ENCODE measurements around the gene TPP2.

Gene TPP2

GRCh38 chr13:102648046-102648445 is 51.3 kb downstream of the TPP2 start:
- no peaks in the 10 kb centered on the region for H3F3A ChIP-seq (ENCODE audit: insufficient read depth, low read length)
- H3K9me2 ChIP-seq (ENCODE audit: low read depth, low read length): no peaks in the 10 kb centered on the region
- no peak overlapping the region for H3K4me2 ChIP-seq (ENCODE audit: low read length)
- no peaks in the 10 kb centered on the region for H3K4me1 ChIP-seq (ENCODE audit: insufficient read depth, low read length, severe bottlenecking)
- no peak overlapping the region for H3K27ac ChIP-seq (ENCODE audit: low read depth, low read length, poor library complexity, severe bottlenecking)
- H3K9me3 ChIP-seq (ENCODE audit: low read length): no peaks in the 10 kb centered on the region
- no peaks in the 10 kb centered on the region for H3K79me2 ChIP-seq (ENCODE audit: insufficient read depth, low read length)
- no peak overlapping the region for H3K4me3 ChIP-seq (ENCODE audit: low read depth, low read length, poor library complexity, severe bottlenecking)
- no peak overlapping the region for H3K9ac ChIP-seq (ENCODE audit: low read length)
- TF ChIP-seq, protein P1, sequence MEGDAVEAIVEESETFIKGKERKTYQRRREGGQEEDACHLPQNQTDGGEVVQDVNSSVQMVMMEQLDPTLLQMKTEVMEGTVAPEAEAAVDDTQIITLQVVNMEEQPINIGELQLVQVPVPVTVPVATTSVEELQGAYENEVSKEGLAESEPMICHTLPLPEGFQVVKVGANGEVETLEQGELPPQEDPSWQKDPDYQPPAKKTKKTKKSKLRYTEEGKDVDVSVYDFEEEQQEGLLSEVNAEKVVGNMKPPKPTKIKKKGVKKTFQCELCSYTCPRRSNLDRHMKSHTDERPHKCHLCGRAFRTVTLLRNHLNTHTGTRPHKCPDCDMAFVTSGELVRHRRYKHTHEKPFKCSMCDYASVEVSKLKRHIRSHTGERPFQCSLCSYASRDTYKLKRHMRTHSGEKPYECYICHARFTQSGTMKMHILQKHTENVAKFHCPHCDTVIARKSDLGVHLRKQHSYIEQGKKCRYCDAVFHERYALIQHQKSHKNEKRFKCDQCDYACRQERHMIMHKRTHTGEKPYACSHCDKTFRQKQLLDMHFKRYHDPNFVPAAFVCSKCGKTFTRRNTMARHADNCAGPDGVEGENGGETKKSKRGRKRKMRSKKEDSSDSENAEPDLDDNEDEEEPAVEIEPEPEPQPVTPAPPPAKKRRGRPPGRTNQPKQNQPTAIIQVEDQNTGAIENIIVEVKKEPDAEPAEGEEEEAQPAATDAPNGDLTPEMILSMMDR (IDR thresholded peaks at IDR 0.05; ENCODE audit: low read length): no peak
- TF ChIP-seq EZH2 (IDR thresholded peaks at IDR 0.05; ENCODE audit: borderline replicate concordance, low read length): no peak
- H4K20me1 ChIP-seq (ENCODE audit: insufficient read depth, low read length): no peaks in the 10 kb centered on the region
- no peaks in the 10 kb centered on the region for H3K27me3 ChIP-seq (ENCODE audit: insufficient read depth, low read length)
- H2AFZ ChIP-seq (ENCODE audit: low read length): no peak overlapping the region
- peaks cover 92% of the 10 kb centered on the region for H3K36me3 ChIP-seq (ENCODE audit: insufficient read depth, low read length)

DNA sequence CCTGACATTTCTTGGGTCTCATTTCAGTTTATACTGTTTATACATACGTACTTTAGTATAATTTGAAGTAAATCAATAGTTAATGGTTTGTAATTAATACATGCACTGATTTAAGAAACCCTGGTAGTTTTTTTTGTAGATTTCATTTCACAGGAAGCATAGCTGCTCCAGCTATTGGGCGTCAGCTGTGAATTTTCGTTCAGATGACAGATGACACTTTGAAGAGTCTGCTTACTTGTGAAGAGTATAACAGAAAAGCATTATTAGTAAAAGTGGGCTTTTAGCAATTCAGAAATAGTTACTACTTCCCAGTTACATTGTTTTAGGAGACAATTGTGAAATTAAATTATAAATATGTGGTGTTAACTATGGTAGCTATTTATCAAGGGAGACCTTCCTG is 53.7 kb downstream of the TPP2 start:
- H3K9me2 ChIP-seq (ENCODE audit: low read depth, low read length): no peaks in the 10 kb centered on the region
- no peak overlapping the region for H3K4me3 ChIP-seq (ENCODE audit: low read depth, low read length, poor library complexity, severe bottlenecking)
- no peaks in the 10 kb centered on the region for H3F3A ChIP-seq (ENCODE audit: insufficient read depth, low read length)
- no peaks in the 10 kb centered on the region for H3K9me3 ChIP-seq (ENCODE audit: low read length)
- H2AFZ ChIP-seq (ENCODE audit: low read length): no peak overlapping the region
- H3K4me1 ChIP-seq (ENCODE audit: insufficient read depth, low read length, severe bottlenecking): no peaks in the 10 kb centered on the region
- TF ChIP-seq EZH2 (IDR thresholded peaks at IDR 0.05; ENCODE audit: borderline replicate concordance, low read length): no peak
- TF ChIP-seq, protein P1 (IDR thresholded peaks at IDR 0.05; ENCODE audit: low read length): no peak
- H3K27me3 ChIP-seq (ENCODE audit: insufficient read depth, low read length): no peaks in the 10 kb centered on the region
- H3K27ac ChIP-seq (ENCODE audit: low read depth, low read length, poor library complexity, severe bottlenecking): no peak overlapping the region
- H3K4me2 ChIP-seq (ENCODE audit: low read length): no peak overlapping the region
- no peak overlapping the region for H3K9ac ChIP-seq (ENCODE audit: low read length)
- H4K20me1 ChIP-seq (ENCODE audit: insufficient read depth, low read length): no peaks in the 10 kb centered on the region
- H3K79me2 ChIP-seq (ENCODE audit: insufficient read depth, low read length): no peaks in the 10 kb centered on the region
- peaks cover 89% of the 10 kb centered on the region for H3K36me3 ChIP-seq (ENCODE audit: insufficient read depth, low read length)

DNA sequence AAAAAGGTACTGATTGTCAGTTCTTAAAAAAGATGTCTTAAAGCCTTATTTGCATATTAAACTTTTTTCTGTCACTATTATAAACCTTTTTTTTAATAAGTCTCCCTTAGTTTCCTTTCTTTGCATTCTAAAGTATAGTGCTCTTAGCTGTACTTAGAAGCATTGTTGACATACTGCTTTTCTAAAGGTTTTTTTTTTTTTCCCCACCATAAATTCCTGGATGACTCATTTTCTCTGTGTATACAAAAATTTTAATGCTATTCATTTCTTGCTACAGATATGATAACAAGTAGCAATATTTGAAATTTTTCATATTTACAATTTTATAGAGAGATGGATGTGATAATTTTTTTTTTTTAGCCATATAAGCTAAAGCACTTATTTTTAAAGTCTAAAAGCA is 54.6 kb downstream of the TPP2 start:
- Histone ChIP-seq H3K4me2 (ENCODE audit: low read length) (no peak overlapping the region), H3K79me2 (ENCODE audit: insufficient read depth, low read length) (no peaks in the 10 kb centered on the region), H3K4me3 (ENCODE audit: low read depth, low read length, poor library complexity, severe bottlenecking) (no peak overlapping the region), H2AFZ (ENCODE audit: low read length) (no peak overlapping the region), H3K36me3 (ENCODE audit: insufficient read depth, low read length) (peaks cover 89% of the 10 kb centered on the region), H4K20me1 (ENCODE audit: insufficient read depth, low read length) (no peaks in the 10 kb centered on the region), H3K9me3 (ENCODE audit: low read length) (no peaks in the 10 kb centered on the region), H3K27ac (ENCODE audit: low read depth, low read length, poor library complexity, severe bottlenecking) (no peak overlapping the region), H3K4me1 (ENCODE audit: insufficient read depth, low read length, severe bottlenecking) (no peaks in the 10 kb centered on the region), H3F3A (ENCODE audit: insufficient read depth, low read length) (no peaks in the 10 kb centered on the region), H3K27me3 (ENCODE audit: insufficient read depth, low read length) (no peaks in the 10 kb centered on the region), H3K9me2 (ENCODE audit: low read depth, low read length) (no peaks in the 10 kb centered on the region), H3K9ac (ENCODE audit: low read length) (no peak overlapping the region)
- TF ChIP-seq, protein P1 (IDR thresholded peaks at IDR 0.05; ENCODE audit: low read length): no peak
- TF ChIP-seq EZH2 (IDR thresholded peaks at IDR 0.05; ENCODE audit: borderline replicate concordance, low read length): no peak
